Naive thymus-derived CD4-positive, alpha-beta T cell (primary cell): ENCODE data around the gene XKRX. TPM values are rescaled to one million over a fixed set of nuclear protein-coding genes. Genes with fewer than 3 reads are reported as not detected.

Experiments used
- ATAC-seq: fragments of 150-1000 bp; cut with Tn5 transposase; 2 replicates; pipeline ENCODE4 v1.10.0; 2021; ENCODE audit warnings: mild to moderate bottlenecking, moderate library complexity
- CTCF ChIA-PET: fragments of 350-600 bp; sonication (Branson Sonifier 250); formaldehyde crosslinking; loops from one replicate; lab custom pipeline; 2021; ENCODE audit warnings: antibody characterized with exemption; lab: Charles Lee
- POLR2A ChIA-PET: fragments of 350-600 bp; sonication (Branson Sonifier 250); formaldehyde crosslinking; loops from one replicate; lab custom pipeline; 2021; ENCODE audit warnings: antibody characterized with exemption, inconsistent platforms; lab: Charles Lee
- DNase-seq, 9 donors: peaks; one replicate each; pipeline versions ENCODE4 v3.0.0 to v3.0.0-alpha.2; 2020 to 2022; ENCODE audit warnings: mixed read lengths in 1 of 9
- H3K27ac ChIP-seq: one replicate; pipeline ENCODE4 v1.7.0; 2013; ENCODE audit warnings: mild to moderate bottlenecking, low read depth, low read length, moderate library complexity
- H3K27me3 ChIP-seq, 2 donors: one replicate each; pipeline ENCODE4 v1.7.0; 2013; ENCODE audit warnings: low read length in 2 of 2, mild to moderate bottlenecking in 2 of 2, moderate library complexity in 2 of 2; ENCODE audit not compliant: control insufficient read depth in 2 of 2, insufficient read depth in 2 of 2
- H3K36me3 ChIP-seq, 3 experiments: 1 replicate in 2 of 3; 2 replicates in 1 of 3; pipeline ENCODE4 v1.7.0; 2013; ENCODE audit warnings: low read length in 3 of 3, mild to moderate bottlenecking in 3 of 3, moderate library complexity in 1 of 3; ENCODE audit not compliant: insufficient read depth in 3 of 3, control insufficient read depth in 2 of 3
- H3K4me1 ChIP-seq, 2 donors: one replicate each; pipeline ENCODE4 v1.7.0; 2013; ENCODE audit warnings: low read length in 2 of 2, mild to moderate bottlenecking in 2 of 2, moderate library complexity in 1 of 2; ENCODE audit not compliant: control insufficient read depth in 2 of 2, insufficient read depth in 2 of 2
- H3K4me3 ChIP-seq: 2 replicates; pipeline ENCODE4 v1.7.0; 2013; ENCODE audit warnings: mild to moderate bottlenecking, low read length
- H3K9me3 ChIP-seq, 3 experiments: 1 replicate in 2 of 3; 2 replicates in 1 of 3; pipeline ENCODE4 v1.7.0; 2013; ENCODE audit warnings: low read length in 3 of 3; ENCODE audit not compliant: control insufficient read depth in 2 of 3
- H3K27ac Mint-ChIP-seq, 9 donors: one replicate each; pipeline ENCODE4 v1.8.0; 2020 to 2022; ENCODE audit warnings: mixed read lengths in 9 of 9, mild to moderate bottlenecking in 8 of 9, moderate library complexity in 5 of 9, inconsistent platforms in 2 of 9
- H3K27me3 Mint-ChIP-seq, 5 donors: one replicate each; pipeline ENCODE4 v1.8.0; 2021 to 2022; ENCODE audit warnings: mixed read lengths in 5 of 5, mild to moderate bottlenecking in 1 of 5
- H3K36me3 Mint-ChIP-seq, 5 donors: one replicate each; pipeline ENCODE4 v1.8.0; 2020 to 2022; ENCODE audit warnings: mixed read lengths in 5 of 5, mild to moderate bottlenecking in 3 of 5, inconsistent platforms in 1 of 5
- H3K4me1 Mint-ChIP-seq, 7 donors: one replicate each; pipeline ENCODE4 v1.8.0; 2020 to 2022; ENCODE audit warnings: mixed read lengths in 7 of 7, mild to moderate bottlenecking in 3 of 7, inconsistent platforms in 1 of 7
- H3K4me3 Mint-ChIP-seq, 10 donors: one replicate each; pipeline ENCODE4 v1.8.0; 2020 to 2022; ENCODE audit warnings: mild to moderate bottlenecking in 10 of 10, mixed read lengths in 10 of 10, moderate library complexity in 6 of 10, inconsistent platforms in 2 of 10
- H3K9me3 Mint-ChIP-seq, 11 donors: one replicate each; pipeline ENCODE4 v1.8.0; 2020 to 2022; ENCODE audit warnings: mixed read lengths in 11 of 11, mild to moderate bottlenecking in 4 of 11, inconsistent platforms in 1 of 11, moderate library complexity in 1 of 11
- intact Hi-C, 2 donors: fragments of 100-400 bp; cut with micrococcal nuclease; formaldehyde crosslinking; loops; one replicate each; pipeline ENCODE4 v1.15.1; 2023
- polyA plus RNA-seq, 2 donors: library from polyadenylated mRNA; unstranded; fragments of 300-500 nt; fragmentation: Illumina TruSeq; gene quantifications; one replicate each; pipeline ENCODE4 v1.2.3, GENCODE V29; 2021
- total RNA-seq, 6 experiments: library from RNA in 5 of 6; stranded (reverse) in 5 of 6; gene quantifications; 1 replicate in 5 of 6; 2 replicates in 1 of 6; pipeline ENCODE4 v1.2.3 and lab custom pipeline; 2021 to 2026

XKRX gene
- total and polyA plus RNA-seq, 7 experiments from 2014 or later = 0.09 to 3.4 (median 1.5) TPM

DNA sequence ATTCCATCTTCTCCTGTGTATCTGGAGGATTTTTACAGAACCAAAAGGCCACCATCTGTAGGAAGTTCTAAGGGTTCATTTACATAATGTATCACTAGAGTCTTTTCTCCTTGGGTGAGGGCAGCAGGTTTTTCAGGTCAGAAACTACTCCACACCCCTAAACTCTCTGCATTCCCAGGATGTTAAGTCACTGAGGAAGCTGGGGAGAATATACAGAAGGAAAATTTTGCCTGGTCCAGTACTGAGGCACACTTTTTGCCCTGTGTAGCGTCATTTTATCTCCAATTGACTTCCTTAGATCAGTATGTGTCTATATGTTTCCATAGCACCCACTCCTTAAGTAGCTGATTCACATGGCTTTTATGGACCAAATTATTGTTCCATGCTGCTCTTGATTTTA lies 17.0 kb downstream of the XKRX start:
- no peak overlapping the region for H3K27ac ChIP-seq

DNA sequence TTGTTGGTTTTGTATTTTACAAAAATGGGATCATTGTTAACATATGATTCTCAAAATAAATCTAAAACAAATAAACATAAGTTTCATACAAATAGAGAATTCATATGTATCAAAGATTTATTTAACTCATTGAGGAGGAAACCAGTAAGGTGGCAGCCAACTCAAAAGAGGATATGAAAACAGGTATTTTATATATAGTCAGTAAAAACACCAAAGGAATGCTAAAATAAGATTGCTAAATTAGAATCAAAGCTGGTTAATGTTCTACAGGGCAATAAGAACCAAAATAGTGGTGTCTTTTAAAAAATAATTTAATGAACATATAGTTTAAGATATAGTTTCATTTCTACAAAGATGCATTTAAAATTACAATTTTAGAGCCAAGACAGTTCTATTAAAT lies 23.1 kb downstream of the XKRX start:
- Histone ChIP-seq H3K9me3 (no peaks in the 10 kb centered on the region), H3K4me3 (no peak overlapping the region), H3K4me1 (no peaks in the 10 kb centered on the region), H3K27me3 (no peaks in the 10 kb centered on the region), H3K27ac (no peak overlapping the region), H3K36me3 (no peaks in the 10 kb centered on the region)
- DNase-seq (no peak), ATAC-seq (no peak)
- Mint-ChIP-seq H3K4me3 (no peak overlapping the region), H3K9me3 (peaks cover 0 to 4% (median 0%) of the 10 kb centered on the region in 11 donors), H3K4me1 (no peaks in the 10 kb centered on the region), H3K27ac (no peak overlapping the region), H3K36me3 (peaks cover 0 to 5% (median 3%) of the 10 kb centered on the region in 5 donors), H3K27me3 (peaks cover 0 to 2% (median 0%) of the 10 kb centered on the region in 5 donors)
- intact Hi-C loops = no loop called here
- CTCF ChIA-PET = no interaction called here
- POLR2A ChIA-PET = no interaction called here

More for the DNA sequence above, 17.0 kb downstream of the XKRX start:
- Histone ChIP-seq H3K4me1 (no peaks in the 10 kb centered on the region), H3K27me3 (no peaks in the 10 kb centered on the region), H3K9me3 (no peaks in the 10 kb centered on the region), H3K4me3 (no peak overlapping the region), H3K36me3 (no peaks in the 10 kb centered on the region)
- Mint-ChIP-seq H3K4me3 (no peak overlapping the region), H3K4me1 (no peaks in the 10 kb centered on the region), H3K27me3 (no peaks in the 10 kb centered on the region), H3K27ac (no peak overlapping the region), H3K9me3 (peaks cover 0 to 2% (median 0%) of the 10 kb centered on the region in 11 donors), H3K36me3 (peaks cover 0 to 16% (median 15%) of the 10 kb centered on the region in 5 donors)
- no peak for ATAC-seq
- intact Hi-C loops = no loop called here
- POLR2A ChIA-PET = no interaction called here
- CTCF ChIA-PET = no interaction called here
- no peak for DNase-seq

DNA sequence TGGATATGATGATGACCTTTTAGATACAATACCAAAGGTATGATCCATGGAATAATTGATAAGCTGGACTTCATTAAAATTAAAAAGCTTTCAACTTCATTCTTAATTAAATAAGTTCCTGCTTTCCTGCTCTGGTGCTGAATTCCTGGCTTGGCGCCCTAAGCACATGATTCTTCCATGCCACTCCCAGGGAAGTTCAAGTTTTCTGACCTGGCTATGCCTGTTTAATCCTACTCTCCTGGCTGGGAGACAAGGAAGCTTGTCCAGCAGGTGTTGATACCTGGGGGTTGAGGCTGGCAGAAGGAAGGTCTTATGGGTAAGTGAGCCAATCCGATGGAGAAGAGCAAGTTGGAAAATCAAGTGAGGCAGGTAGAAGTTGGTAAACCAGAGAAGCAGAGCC lies 24.3 kb downstream of the XKRX start:
- ChIA-PET POLR2A (no interaction called here), CTCF (no interaction called here)
- Mint-ChIP-seq H3K27me3 (peaks cover 0 to 2% (median 0%) of the 10 kb centered on the region in 5 donors), H3K4me1 (no peaks in the 10 kb centered on the region), H3K27ac (peak overlapping the region in 1 of 9 donors; percentile 44), H3K4me3 (no peak overlapping the region), H3K9me3 (peaks cover 0 to 4% (median 0%) of the 10 kb centered on the region in 11 donors), H3K36me3 (peaks cover 0 to 3% (median 3%) of the 10 kb centered on the region in 5 donors)
- ATAC-seq = no peak
- H3K27me3 ChIP-seq = no peaks in the 10 kb centered on the region
- DNase-seq = no peak
- intact Hi-C loops = no loop called here
- no peaks in the 10 kb centered on the region for H3K4me1 ChIP-seq
- H3K4me3 ChIP-seq = no peak overlapping the region
- H3K27ac ChIP-seq = no peak overlapping the region
- H3K9me3 ChIP-seq = no peaks in the 10 kb centered on the region
- H3K36me3 ChIP-seq = no peaks in the 10 kb centered on the region

DNA sequence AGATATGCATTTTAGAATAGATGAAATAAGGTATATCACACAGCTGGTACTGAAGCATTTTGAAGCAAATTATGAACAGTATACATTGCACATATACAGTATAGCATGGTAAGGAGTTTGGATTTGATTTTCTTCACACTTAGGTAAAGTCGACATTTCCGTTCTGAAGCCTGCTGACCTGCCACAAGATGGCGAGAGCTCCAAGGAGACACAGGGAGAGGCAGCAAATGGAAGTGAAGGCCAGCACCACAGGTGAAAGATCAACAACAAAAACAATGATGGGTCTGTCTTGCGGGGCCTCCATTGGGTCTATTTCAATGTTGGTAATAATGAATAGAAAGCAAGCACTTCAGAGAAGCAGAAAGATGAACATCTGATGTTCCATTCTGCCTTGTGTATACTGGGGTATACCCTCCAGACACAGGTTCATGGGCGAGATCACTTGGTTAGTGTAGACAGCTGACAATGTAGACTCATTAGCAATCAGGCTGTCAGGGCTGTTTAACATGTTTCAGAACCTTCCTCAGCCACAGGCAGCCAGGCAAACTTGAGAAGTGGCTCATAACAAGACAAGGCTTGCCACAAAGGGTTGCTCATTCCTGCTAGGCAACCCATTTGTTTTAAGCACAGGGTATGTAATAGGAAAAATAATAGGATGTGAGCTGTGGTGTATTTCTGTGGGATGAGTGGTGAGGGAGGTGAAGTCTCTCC lies 33.2 kb downstream of the XKRX start:
- ATAC-seq = no peak
- peak in 6 of 9 donors; percentile 4 to 47 (median 30) for DNase-seq

GRCh38 chrX:100883654-100884053 lies 45.1 kb downstream of the XKRX start:
- no peaks in the 10 kb centered on the region for H3K36me3 ChIP-seq
- H3K4me3 Mint-ChIP-seq = no peak overlapping the region
- ChIA-PET POLR2A (no interaction called here), CTCF (interaction anchor here (0.6 kb wide), 1 partner anchor 15 kb away, joined by 3 read pairs; no protein-coding TSS in a partner anchor)
- peaks cover 0 to 7% (median 3%) of the 10 kb centered on the region in 7 donors for H3K4me1 Mint-ChIP-seq
- no peak overlapping the region for H3K4me3 ChIP-seq
- no peak overlapping the region for H3K27ac Mint-ChIP-seq
- no peaks in the 10 kb centered on the region for H3K27me3 Mint-ChIP-seq
- no peak for ATAC-seq
- peaks cover 0 to 6% (median 3%) of the 10 kb centered on the region in 5 donors for H3K36me3 Mint-ChIP-seq
- no peak for DNase-seq
- intact Hi-C loops = no loop called here
- H3K9me3 ChIP-seq = no peaks in the 10 kb centered on the region
- H3K9me3 Mint-ChIP-seq = no peaks in the 10 kb centered on the region
- no peaks in the 10 kb centered on the region for H3K4me1 ChIP-seq
- H3K27ac ChIP-seq = no peak overlapping the region
- H3K27me3 ChIP-seq = no peaks in the 10 kb centered on the region

More for the DNA sequence above, 33.2 kb downstream of the XKRX start:
- no peaks in the 10 kb centered on the region for H3K27me3 ChIP-seq
- no peaks in the 10 kb centered on the region for H3K4me1 ChIP-seq
- H3K9me3 Mint-ChIP-seq = no peaks in the 10 kb centered on the region
- no peaks in the 10 kb centered on the region for H3K36me3 ChIP-seq
- intact Hi-C loops = loop anchor here (1.0 to 5.0 kb wide), 3 partner anchors 311 to 907 kb away; no protein-coding TSS in a partner anchor
- H3K4me3 ChIP-seq = no peak overlapping the region
- peaks cover 0 to 2% (median 0%) of the 10 kb centered on the region in 7 donors for H3K4me1 Mint-ChIP-seq
- H3K27me3 Mint-ChIP-seq = no peaks in the 10 kb centered on the region
- H3K36me3 Mint-ChIP-seq = no peaks in the 10 kb centered on the region
- H3K27ac ChIP-seq = no peak overlapping the region
- H3K4me3 Mint-ChIP-seq = no peak overlapping the region
- no peaks in the 10 kb centered on the region for H3K9me3 ChIP-seq
- no peak overlapping the region for H3K27ac Mint-ChIP-seq
- ChIA-PET POLR2A (no interaction called here), CTCF (interaction anchor here (0.6 kb wide), 1 partner anchor 393 kb away, joined by 3 read pairs; no protein-coding TSS in a partner anchor)

DNA sequence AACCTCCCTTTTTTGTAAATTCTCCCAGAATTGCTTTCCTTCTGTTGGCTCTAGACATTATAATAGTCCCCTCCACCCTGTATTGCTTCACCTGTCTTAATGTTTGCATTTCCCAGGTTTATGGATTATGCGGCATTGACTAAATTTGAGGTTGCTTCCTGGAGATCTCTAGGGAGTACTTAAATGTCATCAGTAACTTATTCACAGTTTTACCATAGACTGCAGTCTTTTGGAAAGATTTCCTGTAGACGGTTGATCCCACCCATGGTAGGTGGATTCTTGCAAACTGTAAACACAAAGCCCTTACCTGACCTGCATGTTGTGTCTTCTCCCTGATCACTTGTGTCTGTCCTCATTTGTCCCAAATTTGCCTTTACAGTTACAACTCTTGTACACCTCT lies 48.3 kb downstream of the XKRX start:
- DNase-seq = no peak
- Histone ChIP-seq H3K4me1 (no peaks in the 10 kb centered on the region), H3K27me3 (no peaks in the 10 kb centered on the region), H3K36me3 (no peaks in the 10 kb centered on the region), H3K9me3 (no peaks in the 10 kb centered on the region), H3K4me3 (no peak overlapping the region), H3K27ac (no peak overlapping the region)
- ChIA-PET POLR2A (no interaction called here), CTCF (interaction anchor here (0.7 kb wide), 1 partner anchor 265 kb away, joined by 3 read pairs; no protein-coding TSS in a partner anchor)
- no peak for ATAC-seq
- Mint-ChIP-seq H3K4me1 (peaks cover 0 to 7% (median 3%) of the 10 kb centered on the region in 7 donors), H3K9me3 (no peaks in the 10 kb centered on the region), H3K4me3 (no peak overlapping the region), H3K27me3 (no peaks in the 10 kb centered on the region), H3K27ac (no peak overlapping the region), H3K36me3 (no peaks in the 10 kb centered on the region)
- intact Hi-C loops = no loop called here

GRCh38 chrX:100874325-100874724 lies 54.4 kb downstream of the XKRX start, which contains the start of gene NOX1:
NOX1 (minus strand) TSS chrX:100874359; CDS start chrX:100874139, 220 bp downstream.
- Mint-ChIP-seq H3K9me3 (no peaks in the 10 kb centered on the region), H3K27me3 (peaks cover 0 to 4% (median 0%) of the 10 kb centered on the region in 5 donors), H3K4me3 (no peak within 1 kb of the TSS), H3K27ac (no peak within 1 kb of the TSS), H3K36me3 (no peaks in the 10 kb centered on the region), H3K4me1 (no peaks in the 10 kb centered on the region)
- POLR2A ChIA-PET = no interaction called here
- Histone ChIP-seq H3K36me3 (no peaks in the 10 kb centered on the region), H3K27me3 (no peaks in the 10 kb centered on the region), H3K4me1 (no peaks in the 10 kb centered on the region), H3K9me3 (no peaks in the 10 kb centered on the region), H3K4me3 (no peak within 1 kb of the TSS), H3K27ac (no peak within 1 kb of the TSS)
- intact Hi-C loops = no loop called here
- CTCF ChIA-PET = no interaction called here
- no peak for DNase-seq
- ATAC-seq = no peak
